ENCODE measurements around the gene DGKB. TPM values are rescaled to one million over a fixed set of nuclear protein-coding genes. Genes with fewer than 3 reads are reported as not detected.

The DGKB gene
- total RNA-seq, 1 donor from 2014 or later: not detected

DNA sequence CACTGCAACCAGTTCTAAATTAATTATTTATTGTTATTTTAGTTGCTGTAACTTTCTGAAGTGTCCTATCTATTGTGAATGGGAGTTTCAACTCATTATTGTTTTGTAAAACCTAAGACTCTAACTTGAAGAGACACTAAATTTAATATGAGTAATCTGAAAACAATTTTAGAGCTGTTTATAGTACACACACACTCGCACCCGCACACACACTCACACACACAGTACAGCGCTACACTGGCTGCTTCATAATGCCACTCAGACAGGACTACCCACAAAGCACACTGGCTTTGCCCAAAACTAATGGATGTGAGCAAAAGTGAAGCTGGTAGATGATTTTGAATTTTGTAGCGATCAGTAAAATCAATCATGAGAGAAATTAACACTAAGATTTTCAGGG lies 674.2 kb downstream of the DGKB start:
- H3K9me3 ChIP-seq: no peaks in the 10 kb centered on the region
- TF ChIP-seq, protein P1, sequence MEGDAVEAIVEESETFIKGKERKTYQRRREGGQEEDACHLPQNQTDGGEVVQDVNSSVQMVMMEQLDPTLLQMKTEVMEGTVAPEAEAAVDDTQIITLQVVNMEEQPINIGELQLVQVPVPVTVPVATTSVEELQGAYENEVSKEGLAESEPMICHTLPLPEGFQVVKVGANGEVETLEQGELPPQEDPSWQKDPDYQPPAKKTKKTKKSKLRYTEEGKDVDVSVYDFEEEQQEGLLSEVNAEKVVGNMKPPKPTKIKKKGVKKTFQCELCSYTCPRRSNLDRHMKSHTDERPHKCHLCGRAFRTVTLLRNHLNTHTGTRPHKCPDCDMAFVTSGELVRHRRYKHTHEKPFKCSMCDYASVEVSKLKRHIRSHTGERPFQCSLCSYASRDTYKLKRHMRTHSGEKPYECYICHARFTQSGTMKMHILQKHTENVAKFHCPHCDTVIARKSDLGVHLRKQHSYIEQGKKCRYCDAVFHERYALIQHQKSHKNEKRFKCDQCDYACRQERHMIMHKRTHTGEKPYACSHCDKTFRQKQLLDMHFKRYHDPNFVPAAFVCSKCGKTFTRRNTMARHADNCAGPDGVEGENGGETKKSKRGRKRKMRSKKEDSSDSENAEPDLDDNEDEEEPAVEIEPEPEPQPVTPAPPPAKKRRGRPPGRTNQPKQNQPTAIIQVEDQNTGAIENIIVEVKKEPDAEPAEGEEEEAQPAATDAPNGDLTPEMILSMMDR (IDR thresholded peaks at IDR 0.05): no peak
- no peak overlapping the region for H3K4me3 ChIP-seq
- intact Hi-C loops (cut with DNase I): no loop called here
- H3K36me3 ChIP-seq: no peaks in the 10 kb centered on the region
- H3K27ac ChIP-seq: no peak overlapping the region
- no peaks in the 10 kb centered on the region for H3K27me3 ChIP-seq
- DNase-seq (ENCODE audit: low spot score in 2 of 2): no peak
- H3K4me1 ChIP-seq: no peaks in the 10 kb centered on the region

DNA sequence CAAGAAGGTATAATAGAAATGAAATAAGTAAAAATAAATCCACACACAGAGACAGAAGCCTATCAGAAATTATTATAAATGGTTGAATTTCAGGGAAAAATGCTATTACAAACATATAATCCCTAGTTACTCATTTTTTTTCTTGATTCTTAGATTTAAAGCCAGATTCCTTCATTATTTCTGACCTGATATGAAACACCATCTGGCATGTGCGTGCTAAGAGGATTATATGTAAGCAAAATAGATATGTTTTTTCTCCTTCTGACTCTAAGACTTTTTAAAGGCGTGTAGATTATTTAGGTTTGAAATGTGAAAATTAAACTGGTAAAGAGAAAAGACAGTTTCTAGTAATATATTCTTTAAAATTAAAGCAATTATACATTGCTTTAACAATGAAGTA lies 676.4 kb downstream of the DGKB start:
- DNase-seq (ENCODE audit: low spot score in 2 of 2): no peak
- TF ChIP-seq, protein P1 (IDR thresholded peaks at IDR 0.05): no peak
- intact Hi-C loops (cut with DNase I): no loop called here

DNA sequence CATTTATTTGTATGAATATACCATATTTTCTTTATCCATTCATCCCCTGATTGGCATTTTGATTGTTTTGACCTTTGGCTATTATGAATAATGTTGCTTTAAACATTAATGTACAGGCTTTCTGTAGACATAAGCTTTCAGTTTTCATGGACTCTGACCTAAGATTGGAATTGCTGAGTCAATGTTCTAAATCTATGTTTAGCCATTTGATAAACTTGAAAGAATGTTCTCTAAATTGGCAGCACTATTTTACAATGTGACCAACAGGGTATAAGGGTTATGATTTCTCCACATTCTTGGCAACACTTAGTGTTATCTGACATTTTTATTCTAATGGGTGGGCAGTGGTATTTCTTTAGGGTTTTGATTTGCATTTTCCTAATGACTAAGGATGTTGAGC lies 683.4 kb downstream of the DGKB start:
- H3K4me1 ChIP-seq: no peaks in the 10 kb centered on the region
- TF ChIP-seq, protein P1 (IDR thresholded peaks at IDR 0.05): no peak
- H3K36me3 ChIP-seq: no peaks in the 10 kb centered on the region
- H3K27ac ChIP-seq: no peak overlapping the region
- H3K9me3 ChIP-seq: no peaks in the 10 kb centered on the region
- H3K27me3 ChIP-seq: no peaks in the 10 kb centered on the region
- intact Hi-C loops (cut with DNase I): no loop called here
- no peak overlapping the region for H3K4me3 ChIP-seq
- no peak for DNase-seq (ENCODE audit: low spot score in 2 of 2)

More for the DNA sequence above, 676.4 kb downstream of the DGKB start:
- no peak overlapping the region for H3K27ac ChIP-seq
- no peaks in the 10 kb centered on the region for H3K27me3 ChIP-seq
- H3K4me1 ChIP-seq: no peaks in the 10 kb centered on the region
- no peaks in the 10 kb centered on the region for H3K36me3 ChIP-seq
- H3K4me3 ChIP-seq: no peak overlapping the region
- no peaks in the 10 kb centered on the region for H3K9me3 ChIP-seq

DNA sequence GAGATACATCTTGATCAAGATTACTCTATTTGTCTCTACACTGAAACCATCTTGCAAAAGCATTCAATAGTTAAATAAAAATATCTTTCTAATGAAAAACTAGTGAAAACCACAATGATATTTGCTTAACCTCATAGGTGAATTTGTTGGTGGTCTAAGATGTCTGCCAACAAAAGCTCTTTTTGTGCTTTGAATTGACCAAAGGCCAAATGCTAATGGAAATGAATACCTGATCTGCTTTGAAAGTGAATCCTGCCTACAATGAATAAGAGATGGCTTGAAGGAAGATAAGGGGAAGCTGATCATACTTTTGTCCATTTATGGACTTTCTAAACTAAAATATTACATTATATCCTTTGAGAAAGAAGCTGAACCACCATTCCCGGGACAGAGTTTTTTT lies 684.2 kb downstream of the DGKB start:
- Histone ChIP-seq H3K27ac (no peak overlapping the region), H3K36me3 (no peaks in the 10 kb centered on the region), H3K27me3 (no peaks in the 10 kb centered on the region), H3K4me1 (no peaks in the 10 kb centered on the region), H3K9me3 (no peaks in the 10 kb centered on the region), H3K4me3 (no peak overlapping the region)
- DNase-seq (ENCODE audit: low spot score in 2 of 2): no peak
- TF ChIP-seq, protein P1 (IDR thresholded peaks at IDR 0.05): no peak
- intact Hi-C loops (cut with DNase I): no loop called here

DNA sequence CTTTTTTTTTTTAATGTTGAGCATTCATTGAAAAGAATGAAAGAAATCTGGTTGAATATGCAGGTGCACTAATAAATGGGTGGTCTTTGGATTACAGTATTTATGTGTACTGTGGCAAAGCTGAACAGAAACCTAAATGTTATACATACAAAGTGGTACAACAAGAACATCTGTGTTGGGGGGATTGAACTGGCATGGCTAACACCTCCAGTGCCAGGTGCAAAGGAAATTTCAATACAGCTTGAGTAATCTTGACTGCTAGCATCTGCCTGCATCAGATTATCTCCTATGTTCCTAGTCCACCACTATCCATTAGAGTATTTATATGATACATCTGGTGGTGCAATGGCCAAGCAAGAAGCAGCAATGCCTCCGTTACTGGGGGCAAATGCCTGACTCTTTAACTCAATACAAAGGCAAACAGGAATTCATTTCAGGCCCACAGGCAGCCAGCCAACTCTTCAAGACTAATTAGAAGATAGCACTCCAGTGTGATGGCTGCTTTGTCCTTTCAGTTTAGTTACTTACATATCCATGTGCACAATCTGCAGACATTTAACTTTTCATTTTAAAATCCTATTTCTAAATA lies 692.6 kb downstream of the DGKB start:
- no peaks in the 10 kb centered on the region for H3K4me1 ChIP-seq
- no peak overlapping the region for H3K27ac ChIP-seq
- H3K36me3 ChIP-seq: no peaks in the 10 kb centered on the region
- no peak overlapping the region for H3K4me3 ChIP-seq
- no peaks in the 10 kb centered on the region for H3K9me3 ChIP-seq
- DNase-seq (ENCODE audit: low spot score in 2 of 2): no peak
- TF ChIP-seq, protein P1 (IDR thresholded peaks at IDR 0.05): no peak
- H3K27me3 ChIP-seq: no peaks in the 10 kb centered on the region
- intact Hi-C loops (cut with DNase I): no loop called here

DNA sequence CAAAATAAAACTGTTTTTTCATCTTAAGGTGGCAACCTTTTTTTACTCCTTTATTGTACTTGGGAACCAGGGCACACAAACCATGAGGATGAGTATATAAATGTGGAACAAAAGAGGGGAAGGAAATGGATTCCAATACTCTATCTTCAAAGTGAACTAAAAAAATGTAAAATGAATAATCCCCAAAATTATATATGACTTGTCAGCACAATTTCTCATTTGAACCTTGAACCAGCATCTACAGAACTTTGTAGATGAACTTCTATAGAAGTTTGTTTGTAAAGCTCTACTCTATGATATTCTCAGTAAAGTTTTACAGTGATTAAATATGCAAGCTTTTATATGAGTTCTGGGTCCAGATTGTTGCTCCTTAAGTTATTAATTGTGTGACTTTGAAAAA lies 694.8 kb downstream of the DGKB start:
- Histone ChIP-seq H3K27me3 (no peaks in the 10 kb centered on the region), H3K36me3 (no peaks in the 10 kb centered on the region), H3K4me3 (no peak overlapping the region), H3K27ac (no peak overlapping the region), H3K4me1 (no peaks in the 10 kb centered on the region), H3K9me3 (no peaks in the 10 kb centered on the region)
- TF ChIP-seq, protein P1 (IDR thresholded peaks at IDR 0.05): no peak
- no peak for DNase-seq (ENCODE audit: low spot score in 2 of 2)
- intact Hi-C loops (cut with DNase I): no loop called here

Measured in ascending aorta (tissue), 2 donors.